ENCODE results near the gene NDUFS7.

Gene NDUFS7

GRCh38 chr19:1386945-1387683, 3.4 kb downstream of the NDUFS7 start:
- TF ChIP-seq ZNF8 (CRISPR knock-in tag; IDR thresholded peaks at IDR 0.05), result no peak
- TF ChIP-seq OSR1 (CRISPR knock-in tag; IDR thresholded peaks at IDR 0.05), result no peak
- TF ChIP-seq CSDC2 (CRISPR knock-in tag; IDR thresholded peaks at IDR 0.05), result no peak
- no peak for TF ChIP-seq PPARA (CRISPR knock-in tag; IDR thresholded peaks at IDR 0.05; ENCODE audit: borderline replicate concordance)
- no peak for TF ChIP-seq PATZ1 (CRISPR knock-in tag; IDR thresholded peaks at IDR 0.05; ENCODE audit: borderline replicate concordance)
- TF ChIP-seq ARNTL (CRISPR knock-in tag; IDR thresholded peaks at IDR 0.05; ENCODE audit: borderline replicate concordance, low read depth), result no peak
- no peak for TF ChIP-seq ZFP30 (CRISPR knock-in tag; IDR thresholded peaks at IDR 0.05)
- TF ChIP-seq ZC3H10 (CRISPR knock-in tag; IDR thresholded peaks at IDR 0.05), result no peak
- no peak for TF ChIP-seq ZNF565 (CRISPR knock-in tag; conservative IDR thresholded peaks at IDR 0.05; ENCODE audit: low read depth)
- no peak for TF ChIP-seq ISL1 (CRISPR knock-in tag; IDR thresholded peaks at IDR 0.05)
- no peak for TF ChIP-seq GLIS3 (CRISPR knock-in tag; IDR thresholded peaks at IDR 0.05)
- TF ChIP-seq, protein P1, sequence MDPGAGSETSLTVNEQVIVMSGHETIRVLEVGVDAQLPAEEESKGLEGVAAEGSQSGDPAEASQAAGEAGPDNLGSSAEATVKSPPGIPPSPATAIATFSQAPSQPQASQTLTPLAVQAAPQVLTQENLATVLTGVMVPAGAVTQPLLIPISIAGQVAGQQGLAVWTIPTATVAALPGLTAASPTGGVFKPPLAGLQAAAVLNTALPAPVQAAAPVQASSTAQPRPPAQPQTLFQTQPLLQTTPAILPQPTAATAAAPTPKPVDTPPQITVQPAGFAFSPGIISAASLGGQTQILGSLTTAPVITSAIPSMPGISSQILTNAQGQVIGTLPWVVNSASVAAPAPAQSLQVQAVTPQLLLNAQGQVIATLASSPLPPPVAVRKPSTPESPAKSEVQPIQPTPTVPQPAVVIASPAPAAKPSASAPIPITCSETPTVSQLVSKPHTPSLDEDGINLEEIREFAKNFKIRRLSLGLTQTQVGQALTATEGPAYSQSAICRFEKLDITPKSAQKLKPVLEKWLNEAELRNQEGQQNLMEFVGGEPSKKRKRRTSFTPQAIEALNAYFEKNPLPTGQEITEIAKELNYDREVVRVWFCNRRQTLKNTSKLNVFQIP (CRISPR knock-in tag; IDR thresholded peaks at IDR 0.05; ENCODE audit: borderline replicate concordance, low read depth), result no peak
- no peak for TF ChIP-seq ZNF70 (CRISPR knock-in tag; IDR thresholded peaks at IDR 0.05)
- no peak for TF ChIP-seq ZFP3 (CRISPR knock-in tag; IDR thresholded peaks at IDR 0.05)
- no peak for TF ChIP-seq TCF4 (CRISPR knock-in tag; IDR thresholded peaks at IDR 0.05; ENCODE audit: borderline replicate concordance)
- TF ChIP-seq CSRNP3 (CRISPR knock-in tag; IDR thresholded peaks at IDR 0.05), result no peak
- no peak for TF ChIP-seq TOX (CRISPR knock-in tag; IDR thresholded peaks at IDR 0.05; ENCODE audit: borderline replicate concordance)
- TF ChIP-seq, protein P2, sequence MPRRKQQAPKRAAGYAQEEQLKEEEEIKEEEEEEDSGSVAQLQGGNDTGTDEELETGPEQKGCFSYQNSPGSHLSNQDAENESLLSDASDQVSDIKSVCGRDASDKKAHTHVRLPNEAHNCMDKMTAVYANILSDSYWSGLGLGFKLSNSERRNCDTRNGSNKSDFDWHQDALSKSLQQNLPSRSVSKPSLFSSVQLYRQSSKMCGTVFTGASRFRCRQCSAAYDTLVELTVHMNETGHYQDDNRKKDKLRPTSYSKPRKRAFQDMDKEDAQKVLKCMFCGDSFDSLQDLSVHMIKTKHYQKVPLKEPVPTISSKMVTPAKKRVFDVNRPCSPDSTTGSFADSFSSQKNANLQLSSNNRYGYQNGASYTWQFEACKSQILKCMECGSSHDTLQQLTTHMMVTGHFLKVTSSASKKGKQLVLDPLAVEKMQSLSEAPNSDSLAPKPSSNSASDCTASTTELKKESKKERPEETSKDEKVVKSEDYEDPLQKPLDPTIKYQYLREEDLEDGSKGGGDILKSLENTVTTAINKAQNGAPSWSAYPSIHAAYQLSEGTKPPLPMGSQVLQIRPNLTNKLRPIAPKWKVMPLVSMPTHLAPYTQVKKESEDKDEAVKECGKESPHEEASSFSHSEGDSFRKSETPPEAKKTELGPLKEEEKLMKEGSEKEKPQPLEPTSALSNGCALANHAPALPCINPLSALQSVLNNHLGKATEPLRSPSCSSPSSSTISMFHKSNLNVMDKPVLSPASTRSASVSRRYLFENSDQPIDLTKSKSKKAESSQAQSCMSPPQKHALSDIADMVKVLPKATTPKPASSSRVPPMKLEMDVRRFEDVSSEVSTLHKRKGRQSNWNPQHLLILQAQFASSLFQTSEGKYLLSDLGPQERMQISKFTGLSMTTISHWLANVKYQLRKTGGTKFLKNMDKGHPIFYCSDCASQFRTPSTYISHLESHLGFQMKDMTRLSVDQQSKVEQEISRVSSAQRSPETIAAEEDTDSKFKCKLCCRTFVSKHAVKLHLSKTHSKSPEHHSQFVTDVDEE (CRISPR knock-in tag; IDR thresholded peaks at IDR 0.05), result no peak
- no peak for TF ChIP-seq SNAI2 (CRISPR knock-in tag; IDR thresholded peaks at IDR 0.05)
- no peak for TF ChIP-seq BACH2 (CRISPR knock-in tag; IDR thresholded peaks at IDR 0.05; ENCODE audit: borderline replicate concordance)
- ATAC-seq, result no peak

- ATAC-seq, result no peak
- TF ChIP-seq TOX (CRISPR knock-in tag; IDR thresholded peaks at IDR 0.05; ENCODE audit: borderline replicate concordance) (no peak), CSRNP3 (CRISPR knock-in tag; IDR thresholded peaks at IDR 0.05) (no peak), RARB (CRISPR knock-in tag; IDR thresholded peaks at IDR 0.05) (no peak), ZFP30 (CRISPR knock-in tag; IDR thresholded peaks at IDR 0.05) (no peak), PPARA (CRISPR knock-in tag; IDR thresholded peaks at IDR 0.05; ENCODE audit: borderline replicate concordance) (no peak), ESRRG (CRISPR knock-in tag; IDR thresholded peaks at IDR 0.05) (no peak), TCF4 (CRISPR knock-in tag; IDR thresholded peaks at IDR 0.05; ENCODE audit: borderline replicate concordance) (no peak), OSR1 (CRISPR knock-in tag; IDR thresholded peaks at IDR 0.05) (no peak), GLIS3 (CRISPR knock-in tag; IDR thresholded peaks at IDR 0.05) (no peak), CSDC2 (CRISPR knock-in tag; IDR thresholded peaks at IDR 0.05) (no peak), ARNTL (CRISPR knock-in tag; IDR thresholded peaks at IDR 0.05; ENCODE audit: borderline replicate concordance, low read depth) (no peak), ISL1 (CRISPR knock-in tag; IDR thresholded peaks at IDR 0.05) (no peak), ZFP3 (CRISPR knock-in tag; IDR thresholded peaks at IDR 0.05) (no peak), ZNF8 (CRISPR knock-in tag; IDR thresholded peaks at IDR 0.05) (no peak)
- TF ChIP-seq, protein P2 (CRISPR knock-in tag; IDR thresholded peaks at IDR 0.05), result no peak
- TF ChIP-seq, protein P1 (CRISPR knock-in tag; IDR thresholded peaks at IDR 0.05; ENCODE audit: borderline replicate concordance, low read depth), result no peak
Observed at GRCh38 chr19:1387684-1388636, 4.3 kb downstream of the NDUFS7 start.
